SK-N-SH (cell line): ENCODE results near the gene MON2. TPM values are rescaled to one million over a fixed set of nuclear protein-coding genes. Genes with fewer than 3 reads are reported as not detected.

Source experiments
- CTCF ChIA-PET: fragments of 300-600, 350-600 bp; formaldehyde crosslinking; extraction: SDS; loops from one replicate; lab custom pipeline; 2021; lab: Yijun Ruan, JAX
- POLR2A ChIA-PET: fragments of 350-600 bp; sonication (Branson Sonifier 250); formaldehyde crosslinking; extraction: SDS; loops from one replicate; lab custom pipeline; 2020; ENCODE audit warnings: antibody characterized with exemption, inconsistent platforms; lab: Yijun Ruan, JAX
- DNase-seq: peaks from one replicate; pipeline ENCODE4 v3.0.0; 2012
- H2AFZ ChIP-seq: fragments of 200-600 bp; sonication (generic); 2 replicates; pipeline ENCODE4 v1.8.1; 2016; ENCODE audit warnings: antibody characterized with exemption, mild to moderate bottlenecking, low read depth
- H3F3A ChIP-seq: fragments of 200-600 bp; sonication (generic); replicated peaks from 2 replicates; pipeline ENCODE3; 2016; ENCODE audit warnings: antibody characterized with exemption, mild to moderate bottlenecking; ENCODE audit not compliant: insufficient read depth
- H3K27ac ChIP-seq, 2 experiments: fragments of 200-500 bp in 1 of 2; fragments of 200-600 bp in 1 of 2; sonication (Bioruptor generic) in 1 of 2; sonication (generic), shearing (Covaris generic) in 1 of 2; 2 replicates each; pipeline versions ENCODE4 v1.5.1 to v1.6.1; 2014 to 2016; ENCODE audit warnings: low read depth in 2 of 2, inconsistent platforms in 1 of 2, low read length in 1 of 2, mild to moderate bottlenecking in 1 of 2, mixed read lengths in 1 of 2
- H3K27me3 ChIP-seq: fragments of 200-600 bp; sonication (generic), shearing (Covaris generic); 2 replicates; pipeline ENCODE4 v1.6.1; 2016; ENCODE audit warnings: mixed run types; ENCODE audit not compliant: insufficient read depth
- H3K36me3 ChIP-seq, 2 experiments: fragments of 200-500 bp in 1 of 2; fragments of 200-600 bp in 1 of 2; sonication (Bioruptor generic) in 1 of 2; sonication (generic) in 1 of 2; replicated peaks in 1 of 2; 2 replicates each; pipeline versions ENCODE3 to v1.5.1; 2014 to 2016; ENCODE audit warnings: low read length in 1 of 2, mild to moderate bottlenecking in 1 of 2; ENCODE audit not compliant: insufficient read depth in 2 of 2, control insufficient read depth in 1 of 2
- H3K4me1 ChIP-seq, 2 experiments: fragments of 200-500 bp in 1 of 2; fragments of 200-600 bp in 1 of 2; sonication (Bioruptor generic) in 1 of 2; sonication (generic), shearing (Covaris generic) in 1 of 2; 2 replicates each; pipeline versions ENCODE4 v1.5.1 to v1.6.1; 2014 to 2016; ENCODE audit warnings: low read depth in 1 of 2, low read length in 1 of 2, mixed run types in 1 of 2; ENCODE audit not compliant: insufficient read depth in 2 of 2, control insufficient read depth in 1 of 2
- H3K4me2 ChIP-seq: fragments of 200-600 bp; sonication (generic), shearing (Covaris generic); 2 replicates; pipeline ENCODE4 v1.6.1; 2017; ENCODE audit warnings: mixed run types
- H3K4me3 ChIP-seq, 2 experiments: fragments of 200-500 bp in 1 of 2; fragments of 200-600 bp in 1 of 2; sonication (Bioruptor generic) in 1 of 2; sonication (generic), shearing (Covaris generic) in 1 of 2; 2 replicates each; pipeline versions ENCODE4 v1.5.1 to v1.8.1; 2014 to 2016; ENCODE audit warnings: low read depth in 2 of 2, inconsistent platforms in 1 of 2, low read length in 1 of 2, mild to moderate bottlenecking in 1 of 2, mixed read lengths in 1 of 2, moderate library complexity in 1 of 2
- H3K79me2 ChIP-seq: fragments of 200-600 bp; sonication (generic); 2 replicates; pipeline ENCODE4 v1.8.1; 2017; ENCODE audit warnings: mild to moderate bottlenecking; ENCODE audit not compliant: insufficient read depth
- H3K9ac ChIP-seq: fragments of 200-600 bp; sonication (generic); 2 replicates; pipeline ENCODE4 v1.6.1; 2017; ENCODE audit warnings: mixed run types
- H3K9me2 ChIP-seq: fragments of 200-600 bp; sonication (generic); 2 replicates; pipeline ENCODE4 v1.6.1; 2017; ENCODE audit warnings: mixed run types
- H3K9me3 ChIP-seq: fragments of 200-600 bp; sonication (generic); 2 replicates; pipeline ENCODE4 v1.6.1; 2017; ENCODE audit warnings: mixed run types, mild to moderate bottlenecking, moderate library complexity
- H4K20me1 ChIP-seq: fragments of 200-600 bp; sonication (generic); 2 replicates; pipeline ENCODE4 v1.6.1; 2017; ENCODE audit warnings: mild to moderate bottlenecking, mixed run types; ENCODE audit not compliant: insufficient read depth
- CHD2 ChIP-seq: fragments of 150-350 bp; IDR thresholded peaks from 2 replicates; pipeline ENCODE4 v1.6.1; 2018; ENCODE audit warnings: low read length; ENCODE audit not compliant: partially characterized antibody
- CTCF ChIP-seq: fragments of 200-600 bp; sonication (generic); IDR thresholded peaks from 2 replicates; pipeline ENCODE4 v1.6.1; 2017; ENCODE audit warnings: antibody characterized with exemption, mild to moderate bottlenecking, moderate library complexity
- EP300 ChIP-seq, 2 experiments: IDR thresholded peaks; 2 replicates each; pipeline versions ENCODE4 v1.4.0 to v1.6.1; 2012; ENCODE audit warnings: borderline replicate concordance in 1 of 2, low read depth in 1 of 2, low read length in 1 of 2
- EZH2phosphoT487 ChIP-seq: fragments of 200-600 bp; sonication (generic); IDR thresholded peaks from 2 replicates; pipeline ENCODE4 v1.6.1; 2017; ENCODE audit warnings: low read depth, mixed run types, mild to moderate bottlenecking, antibody characterized with exemption, moderate library complexity, borderline replicate concordance
- FOXJ3 ChIP-seq: sonication (generic); formaldehyde crosslinking; IDR thresholded peaks from 2 replicates; pipeline ENCODE4 v1.5.1; 2020; ENCODE audit warnings: mild to moderate bottlenecking, missing genetic modification reagents
- FOXM1 ChIP-seq: IDR thresholded peaks from 2 replicates; pipeline ENCODE4 v1.4.0; 2012; ENCODE audit warnings: low read depth, mild to moderate bottlenecking
- GATA2 ChIP-seq: sonication (generic); formaldehyde crosslinking; IDR thresholded peaks from 2 replicates; pipeline ENCODE4 v1.5.0; 2020; ENCODE audit warnings: mild to moderate bottlenecking, missing genetic modification reagents
- JUND ChIP-seq: IDR thresholded peaks from 2 replicates; pipeline ENCODE4 v1.4.0; 2012
- MEF2A ChIP-seq: IDR thresholded peaks from 2 replicates; pipeline ENCODE4 v1.4.0; 2012; ENCODE audit warnings: low read depth, borderline replicate concordance
- MXI1 ChIP-seq: IDR thresholded peaks from 2 replicates; pipeline ENCODE4 v1.6.1; 2012; ENCODE audit warnings: mild to moderate bottlenecking, low read depth, low read length, improper control_type of control experiment
- NRF1 ChIP-seq: IDR thresholded peaks from 2 replicates; pipeline ENCODE4 v1.6.1; 2012; ENCODE audit warnings: low read depth, mild to moderate bottlenecking, low read length
- POLR2AphosphoS5 ChIP-seq: IDR thresholded peaks from 2 replicates; pipeline ENCODE4 v1.6.1; 2012; ENCODE audit warnings: low read depth, low read length
- RAD21 ChIP-seq: IDR thresholded peaks from 2 replicates; pipeline ENCODE4 v1.6.1; 2012; ENCODE audit warnings: mild to moderate bottlenecking, low read length
- RXRA ChIP-seq: IDR thresholded peaks from 2 replicates; pipeline ENCODE4 v1.4.0; 2012; ENCODE audit warnings: low read depth, mild to moderate bottlenecking, borderline replicate concordance
- SIN3A ChIP-seq: IDR thresholded peaks from 2 replicates; pipeline ENCODE4 v1.6.1; 2012; ENCODE audit warnings: low read depth, mild to moderate bottlenecking, low read length, moderate library complexity, borderline replicate concordance
- SMC3 ChIP-seq: IDR thresholded peaks from 2 replicates; pipeline ENCODE4 v1.6.1; 2012; ENCODE audit warnings: low read depth, low read length, improper control_type of control experiment
- TAF1 ChIP-seq: IDR thresholded peaks from 2 replicates; pipeline ENCODE4 v1.6.1; 2012; ENCODE audit warnings: low read depth, mild to moderate bottlenecking, low read length, moderate library complexity, borderline replicate concordance
- TCF12 ChIP-seq: IDR thresholded peaks from 2 replicates; pipeline ENCODE4 v1.4.0; 2012
- TEAD4 ChIP-seq: IDR thresholded peaks from 2 replicates; pipeline ENCODE4 v1.4.0; 2012; ENCODE audit warnings: mild to moderate bottlenecking, borderline replicate concordance; ENCODE audit not compliant: insufficient read depth
- WGBS: methylation state at CpG from one replicate; pipeline ENCODE4 v1.1.6; 2017; ENCODE audit warnings: low lambda C conversion rate; 5-methylcytosine and 5-hydroxymethylcytosine counted together
- polyA plus RNA-seq, 3 experiments: library from polyadenylated mRNA; depleted of rRNA; stranded (reverse); fragments of >200 nt; gene quantifications; 2 replicates each; pipeline ENCODE4 v1.2.3, GENCODE V29; 2012
- TF ChIP-seq, protein P1 (sequence below): IDR thresholded peaks from 2 replicates; pipeline ENCODE4; 2012
- TF ChIP-seq, protein P2 (sequence below): IDR thresholded peaks from 2 replicates; pipeline ENCODE4 v1.4.0; 2012; ENCODE audit warnings: low read depth

MON2 gene
- polyA plus RNA-seq, 1 of the 3 experiments (the other 2 are of a cell fraction): 4.4 TPM

DNA sequence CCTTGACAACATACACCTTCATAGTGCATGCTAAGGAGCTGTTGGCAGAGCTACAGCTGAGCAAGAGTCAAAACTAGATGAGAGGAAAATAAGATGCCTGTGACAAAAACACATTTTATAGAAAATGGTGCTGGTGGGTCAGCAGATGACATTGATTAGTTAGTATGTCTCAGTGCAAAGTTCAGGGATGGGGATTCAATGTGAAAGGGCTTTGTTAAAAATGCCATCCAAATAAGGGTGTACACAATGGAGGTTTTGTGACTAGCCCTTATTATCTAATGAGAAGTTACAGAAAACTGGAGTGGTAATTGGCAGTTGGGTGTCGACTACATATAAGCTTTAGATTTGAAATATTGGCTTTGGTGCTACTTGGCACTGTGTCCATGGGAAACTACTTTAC, 169.0 kb downstream of the MON2 start:
- TF ChIP-seq, protein P1, sequence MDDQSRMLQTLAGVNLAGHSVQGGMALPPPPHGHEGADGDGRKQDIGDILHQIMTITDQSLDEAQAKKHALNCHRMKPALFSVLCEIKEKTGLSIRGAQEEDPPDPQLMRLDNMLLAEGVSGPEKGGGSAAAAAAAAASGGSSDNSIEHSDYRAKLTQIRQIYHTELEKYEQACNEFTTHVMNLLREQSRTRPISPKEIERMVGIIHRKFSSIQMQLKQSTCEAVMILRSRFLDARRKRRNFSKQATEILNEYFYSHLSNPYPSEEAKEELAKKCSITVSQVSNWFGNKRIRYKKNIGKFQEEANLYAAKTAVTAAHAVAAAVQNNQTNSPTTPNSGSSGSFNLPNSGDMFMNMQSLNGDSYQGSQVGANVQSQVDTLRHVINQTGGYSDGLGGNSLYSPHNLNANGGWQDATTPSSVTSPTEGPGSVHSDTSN: no peak
- TF ChIP-seq RAD21 (no peak), RXRA (no peak), JUND (no peak), GATA2 (CRISPR knock-in tag) (no peak), POLR2AphosphoS5 (no peak), EZH2phosphoT487 (no peak), SIN3A (no peak), TCF12 (no peak), TAF1 (no peak), FOXM1 (no peak), MXI1 (no peak), CTCF (no peak), CHD2 (no peak), TEAD4 (no peak), FOXJ3 (no peak)
- Histone ChIP-seq H3K4me1 (peaks cover 4 to 10% of the 10 kb centered on the region in 2 experiments; a peak in 2 of 4 replicates), H3K9me2 (no peaks in the 10 kb centered on the region), H3K4me3 (no peak overlapping the region), H2AFZ (no peak overlapping the region), H3K27ac (no peak overlapping the region), H3K9ac (no peak overlapping the region), H3K27me3 (no peaks in the 10 kb centered on the region), H3K36me3 (no peaks in the 10 kb centered on the region), H3K4me2 (no peak overlapping the region), H3K9me3 (no peaks in the 10 kb centered on the region), H4K20me1 (no peaks in the 10 kb centered on the region), H3K79me2 (no peaks in the 10 kb centered on the region), H3F3A (no peaks in the 10 kb centered on the region)
- ChIA-PET POLR2A (no interaction called here), CTCF (interaction anchor here (1.0 to 1.1 kb wide), 2 partner anchors 54 to 164 kb away, joined by 3 to 5 read pairs; no protein-coding TSS in a partner anchor)
- no peak for DNase-seq
- WGBS: 100% methylated on average over 1 of the region's 1 CpG

DNA sequence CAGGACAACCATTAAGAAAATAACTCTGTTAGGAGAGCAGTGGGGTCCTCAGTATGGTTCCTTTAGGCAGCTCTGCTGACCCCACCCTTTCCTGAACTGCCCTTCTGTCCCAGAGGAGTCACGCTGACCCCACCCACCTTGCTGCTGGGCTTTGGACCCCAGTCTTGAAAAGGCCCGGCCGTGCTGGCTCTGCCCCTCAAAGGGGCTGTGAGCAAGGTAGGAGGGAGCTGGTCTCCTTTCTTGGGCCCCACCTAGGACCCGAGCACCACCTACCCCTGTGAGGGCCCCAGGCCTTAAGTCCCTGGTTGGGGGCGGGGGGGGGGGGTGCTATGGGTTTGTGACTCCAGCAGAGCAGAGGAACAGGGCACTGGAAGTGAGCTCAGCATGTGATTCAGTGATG, 171.1 kb downstream of the MON2 start:
- H3K79me2 ChIP-seq: no peaks in the 10 kb centered on the region
- no peaks in the 10 kb centered on the region for H3K27me3 ChIP-seq
- no peaks in the 10 kb centered on the region for H4K20me1 ChIP-seq
- POLR2A ChIA-PET: no interaction called here
- H3K4me3 ChIP-seq: no peak overlapping the region
- CTCF ChIA-PET: no interaction called here
- no peak overlapping the region for H2AFZ ChIP-seq
- no peak for DNase-seq
- WGBS: 100% methylated on average over 1 of the region's 5 CpGs
- H3K9ac ChIP-seq: no peak overlapping the region
- no peaks in the 10 kb centered on the region for H3K9me3 ChIP-seq
- H3K27ac ChIP-seq: no peak overlapping the region
- no peaks in the 10 kb centered on the region for H3K36me3 ChIP-seq
- H3K9me2 ChIP-seq: no peaks in the 10 kb centered on the region
- no peak overlapping the region for H3K4me2 ChIP-seq
- H3K4me1 ChIP-seq: peaks cover 0 to under 1% of the 10 kb centered on the region in 2 experiments; a peak in 1 of 4 replicates
- H3F3A ChIP-seq: no peaks in the 10 kb centered on the region
- TF ChIP-seq TAF1 (no peak), SMC3 (no peak), FOXM1 (no peak), FOXJ3 (no peak), MXI1 (no peak), TCF12 (no peak), NRF1 (no peak), EP300 (IDR thresholded peaks at IDR 0.05; ENCODE audit: borderline replicate concordance in 1 of 2, low read depth in 1 of 2, low read length in 1 of 2) (no peak), JUND (no peak), CTCF (no peak), MEF2A (no peak)
- TF ChIP-seq, protein P2, sequence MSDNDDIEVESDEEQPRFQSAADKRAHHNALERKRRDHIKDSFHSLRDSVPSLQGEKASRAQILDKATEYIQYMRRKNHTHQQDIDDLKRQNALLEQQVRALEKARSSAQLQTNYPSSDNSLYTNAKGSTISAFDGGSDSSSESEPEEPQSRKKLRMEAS: no peak
